Hepatocyte (in vitro differentiated cells): Measurements from ENCODE around the gene HEBP1. TPM values are rescaled to one million over a fixed set of nuclear protein-coding genes. Genes with fewer than 3 reads are reported as not detected.

Source experiments
- DNase-seq: peaks from one replicate; pipeline ENCODE4 v3.0.0-alpha.2; 2016; ENCODE audit warnings: low spot score
- H2AFZ ChIP-seq: fragments of 200-600 bp; sonication (generic); 2 replicates; pipeline ENCODE4 v1.6.0; 2016; ENCODE audit warnings: antibody characterized with exemption, mild to moderate bottlenecking
- H3K27ac ChIP-seq: fragments of 200-600 bp; sonication (generic); 2 replicates; pipeline ENCODE4 v1.5.1; 2016; ENCODE audit warnings: mild to moderate bottlenecking
- H3K27me3 ChIP-seq: fragments of 200-600 bp; sonication (generic); 2 replicates; pipeline ENCODE4 v1.6.1; 2016
- H3K36me3 ChIP-seq: fragments of 200-600 bp; sonication (generic); replicated peaks from 2 replicates; pipeline ENCODE4 v1.5.1; 2016; ENCODE audit warnings: low read depth; ENCODE audit not compliant: insufficient read depth
- H3K4me1 ChIP-seq: fragments of 200-600 bp; sonication (generic); 2 replicates; pipeline ENCODE4 v1.5.1; 2016; ENCODE audit warnings: mild to moderate bottlenecking, moderate library complexity; ENCODE audit not compliant: insufficient read depth
- H3K4me2 ChIP-seq: fragments of 200-600 bp; sonication (generic); 2 replicates; pipeline ENCODE4 v1.6.0; 2016
- H3K4me3 ChIP-seq: fragments of 200-600 bp; sonication (generic); 2 replicates; pipeline ENCODE4 v1.5.1; 2016; ENCODE audit warnings: mild to moderate bottlenecking
- H3K79me2 ChIP-seq: fragments of 200-600 bp; sonication (generic); 2 replicates; pipeline ENCODE4 v1.6.0; 2017; ENCODE audit warnings: mild to moderate bottlenecking
- H3K9me2 ChIP-seq: fragments of 200-600 bp; sonication (generic); replicated peaks from 2 replicates; pipeline ENCODE4 v1.6.0; 2017; ENCODE audit warnings: mild to moderate bottlenecking; ENCODE audit not compliant: insufficient read depth
- H3K9me3 ChIP-seq: fragments of 200-600 bp; sonication (generic); 2 replicates; pipeline ENCODE4 v1.5.1; 2016; ENCODE audit warnings: low read depth, mild to moderate bottlenecking
- H4K20me1 ChIP-seq: fragments of 200-600 bp; sonication (generic); 2 replicates; pipeline ENCODE4 v1.6.0; 2016; ENCODE audit warnings: mild to moderate bottlenecking; ENCODE audit not compliant: insufficient read depth, poor library complexity, severe bottlenecking
- CTCF ChIP-seq: fragments of 200-600 bp; sonication (generic); IDR thresholded peaks from 2 replicates; pipeline ENCODE4 v1.5.1; 2016; ENCODE audit warnings: antibody characterized with exemption, mild to moderate bottlenecking; ENCODE audit not compliant: poor library complexity
- EZH2 ChIP-seq: fragments of 200-600 bp; sonication (generic); IDR thresholded peaks from 2 replicates; pipeline ENCODE4 v1.6.1; 2016; ENCODE audit warnings: antibody characterized with exemption, mild to moderate bottlenecking, borderline replicate concordance
- EZH2phosphoT487 ChIP-seq: fragments of 200-600 bp; sonication (generic); IDR thresholded peaks from one replicate; pipeline ENCODE4 v1.6.1; 2018; ENCODE audit warnings: antibody characterized with exemption, mild to moderate bottlenecking, low read depth, moderate library complexity; ENCODE audit not compliant: unreplicated experiment, severe bottlenecking
- WGBS: methylation state at CpG from one replicate; pipeline ENCODE4 v1.1.6; 2016; ENCODE audit warnings: low lambda C conversion rate; ENCODE audit errors: missing lambda C conversion rate; 5-methylcytosine and 5-hydroxymethylcytosine counted together
- polyA plus RNA-seq: library from polyadenylated mRNA; unstranded; fragments of >200 nt; fragmentation: Nextera tagmentation; extraction: Ambion mirVana; gene quantifications from 2 replicates; pipeline ENCODE4 v1.2.1, GENCODE V29; 2016
- total RNA-seq: library from RNA; depleted of rRNA; stranded (reverse); fragments of >200 nt; gene quantifications from 2 replicates; pipeline ENCODE4 v1.2.3, GENCODE V29; 2014

HEBP1 gene
- total and polyA plus RNA-seq, 2 experiments from 2014 or later: 30.1 to 89.5 TPM

- WGBS: 92% methylated on average over 8 of the region's 8 CpGs
Observed at GRCh38 chr12:12943586-12944260, 56.3 kb downstream of the HEBP1 start.

GRCh38 chr12:12941450-12942350, 58.4 kb downstream of the HEBP1 start:
- Histone ChIP-seq H2AFZ (no peak overlapping the region), H3K4me3 (no peak overlapping the region), H3K36me3 (no peaks in the 10 kb centered on the region), H3K4me1 (no peaks in the 10 kb centered on the region), H3K27me3 (no peaks in the 10 kb centered on the region), H3K9me2 (no peaks in the 10 kb centered on the region), H3K4me2 (no peak overlapping the region), H3K79me2 (no peaks in the 10 kb centered on the region), H3K9me3 (no peaks in the 10 kb centered on the region), H3K27ac (no peak overlapping the region), H4K20me1 (no peaks in the 10 kb centered on the region)
- WGBS: 83% methylated on average over 10 of the region's 10 CpGs
- no peak for DNase-seq
- TF ChIP-seq EZH2phosphoT487: no peak
- TF ChIP-seq EZH2: no peak
- TF ChIP-seq CTCF: no peak

More at GRCh38 chr12:12943586-12944260, 56.3 kb downstream of the HEBP1 start:
- Histone ChIP-seq H3K4me2 (no peak overlapping the region), H3K4me1 (no peaks in the 10 kb centered on the region), H3K27me3 (no peaks in the 10 kb centered on the region), H3K36me3 (no peaks in the 10 kb centered on the region), H3K27ac (no peak overlapping the region), H4K20me1 (no peaks in the 10 kb centered on the region), H3K9me2 (no peaks in the 10 kb centered on the region), H3K9me3 (no peaks in the 10 kb centered on the region), H3K4me3 (no peak overlapping the region), H3K79me2 (no peaks in the 10 kb centered on the region), H2AFZ (no peak overlapping the region)
- no peak for DNase-seq
- TF ChIP-seq CTCF (no peak), EZH2phosphoT487 (no peak), EZH2 (no peak)

- H3K4me3 ChIP-seq: no peak overlapping the region
- no peaks in the 10 kb centered on the region for H3K9me2 ChIP-seq
- no peaks in the 10 kb centered on the region for H3K79me2 ChIP-seq
- H3K4me2 ChIP-seq: no peak overlapping the region
- no peak for DNase-seq
- TF ChIP-seq EZH2phosphoT487: no peak
- TF ChIP-seq CTCF: no peak
- no peak for TF ChIP-seq EZH2
- no peaks in the 10 kb centered on the region for H3K27me3 ChIP-seq
- no peaks in the 10 kb centered on the region for H3K36me3 ChIP-seq
- 87% methylated on average over 1 of the region's 1 CpG for WGBS
- H3K9me3 ChIP-seq: no peaks in the 10 kb centered on the region
- H2AFZ ChIP-seq: no peak overlapping the region
- no peaks in the 10 kb centered on the region for H4K20me1 ChIP-seq
- H3K4me1 ChIP-seq: no peaks in the 10 kb centered on the region
- H3K27ac ChIP-seq: no peak overlapping the region
Observed at GRCh38 chr12:12939888-12940287, 60.2 kb downstream of the HEBP1 start.
